IPS DF 19.7 (cell line): ENCODE measurements around the gene RUSC1.
"Not testable (repeated sequence)": the region's sequence is repeated elsewhere in the genome, so short reads cannot be mapped to it uniquely, and the experiment has no call there.

Experiments
- DNase-seq: peaks from one replicate; pipeline ENCODE4 v3.0.0-alpha.2; 2013; ENCODE audit warnings: low read depth, low spot score

RUSC1 gene, protein sequence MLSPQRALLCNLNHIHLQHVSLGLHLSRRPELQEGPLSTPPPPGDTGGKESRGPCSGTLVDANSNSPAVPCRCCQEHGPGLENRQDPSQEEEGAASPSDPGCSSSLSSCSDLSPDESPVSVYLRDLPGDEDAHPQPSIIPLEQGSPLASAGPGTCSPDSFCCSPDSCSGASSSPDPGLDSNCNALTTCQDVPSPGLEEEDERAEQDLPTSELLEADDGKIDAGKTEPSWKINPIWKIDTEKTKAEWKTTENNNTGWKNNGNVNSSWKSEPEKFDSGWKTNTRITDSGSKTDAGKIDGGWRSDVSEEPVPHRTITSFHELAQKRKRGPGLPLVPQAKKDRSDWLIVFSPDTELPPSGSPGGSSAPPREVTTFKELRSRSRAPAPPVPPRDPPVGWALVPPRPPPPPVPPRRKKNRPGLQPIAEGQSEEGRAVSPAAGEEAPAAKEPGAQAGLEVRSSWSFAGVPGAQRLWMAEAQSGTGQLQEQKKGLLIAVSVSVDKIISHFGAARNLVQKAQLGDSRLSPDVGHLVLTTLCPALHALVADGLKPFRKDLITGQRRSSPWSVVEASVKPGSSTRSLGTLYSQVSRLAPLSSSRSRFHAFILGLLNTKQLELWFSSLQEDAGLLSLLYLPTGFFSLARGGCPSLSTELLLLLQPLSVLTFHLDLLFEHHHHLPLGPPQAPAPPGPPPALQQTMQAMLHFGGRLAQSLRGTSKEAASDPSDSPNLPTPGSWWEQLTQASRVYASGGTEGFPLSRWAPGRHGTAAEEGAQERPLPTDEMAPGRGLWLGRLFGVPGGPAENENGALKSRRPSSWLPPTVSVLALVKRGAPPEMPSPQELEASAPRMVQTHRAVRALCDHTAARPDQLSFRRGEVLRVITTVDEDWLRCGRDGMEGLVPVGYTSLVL

DNA sequence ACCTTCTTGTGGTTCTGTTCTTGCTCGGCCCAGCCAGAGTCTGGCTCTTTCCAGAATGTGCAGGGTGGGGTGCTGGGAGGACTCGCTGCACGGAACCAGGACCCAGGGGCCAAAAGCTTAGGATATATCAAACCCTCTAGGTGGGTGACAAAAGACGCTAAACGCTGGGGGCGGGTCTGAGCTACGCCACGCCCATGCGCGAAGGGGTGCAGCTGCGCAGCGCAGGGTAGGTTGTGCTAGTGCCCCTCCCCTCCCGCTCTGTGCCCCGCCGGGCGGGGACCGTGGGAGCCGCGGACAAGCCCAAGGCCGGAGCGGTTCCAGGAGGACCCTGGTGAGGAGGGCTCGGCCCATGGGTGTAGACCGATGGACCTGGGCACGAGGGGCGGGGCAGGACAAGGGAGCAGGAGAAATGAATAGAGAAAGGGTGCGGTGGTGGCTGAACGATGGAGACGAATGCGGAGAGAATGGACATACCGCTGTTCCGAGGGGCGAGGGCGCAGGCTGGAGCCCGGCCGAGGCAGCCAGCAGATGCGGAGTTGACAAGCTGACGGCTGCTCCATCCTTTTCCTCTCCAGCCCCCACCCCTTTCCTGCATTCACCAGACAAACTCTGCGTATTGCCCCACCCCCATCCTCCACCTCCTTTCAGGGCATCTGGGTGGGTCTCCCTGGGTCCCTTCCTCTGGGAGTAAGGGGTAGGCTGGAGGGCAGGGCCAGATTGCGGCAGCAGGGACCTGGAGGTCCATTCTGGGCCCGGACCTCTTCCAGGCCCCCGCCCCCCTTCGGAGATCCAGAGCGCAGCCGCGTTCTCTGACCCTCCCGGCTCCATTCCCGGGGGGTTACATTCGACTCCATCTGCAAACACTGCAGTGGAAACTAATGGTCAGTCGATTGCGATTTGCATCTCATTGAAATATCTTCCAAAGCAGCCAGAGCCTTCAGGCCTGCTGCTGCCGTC lies at the start of gene RUSC1:
RUSC1 (plus strand) TSS at position 234 of the 957 bp plus-strand sequence. CDS start 880 bp downstream, outside the sequence.
- DNase-seq: no peak

- DNase-seq: no peak
These were observed 48.0 kb upstream of the RUSC1 start for GRCh38 chr1:155272466-155273342.

DNA sequence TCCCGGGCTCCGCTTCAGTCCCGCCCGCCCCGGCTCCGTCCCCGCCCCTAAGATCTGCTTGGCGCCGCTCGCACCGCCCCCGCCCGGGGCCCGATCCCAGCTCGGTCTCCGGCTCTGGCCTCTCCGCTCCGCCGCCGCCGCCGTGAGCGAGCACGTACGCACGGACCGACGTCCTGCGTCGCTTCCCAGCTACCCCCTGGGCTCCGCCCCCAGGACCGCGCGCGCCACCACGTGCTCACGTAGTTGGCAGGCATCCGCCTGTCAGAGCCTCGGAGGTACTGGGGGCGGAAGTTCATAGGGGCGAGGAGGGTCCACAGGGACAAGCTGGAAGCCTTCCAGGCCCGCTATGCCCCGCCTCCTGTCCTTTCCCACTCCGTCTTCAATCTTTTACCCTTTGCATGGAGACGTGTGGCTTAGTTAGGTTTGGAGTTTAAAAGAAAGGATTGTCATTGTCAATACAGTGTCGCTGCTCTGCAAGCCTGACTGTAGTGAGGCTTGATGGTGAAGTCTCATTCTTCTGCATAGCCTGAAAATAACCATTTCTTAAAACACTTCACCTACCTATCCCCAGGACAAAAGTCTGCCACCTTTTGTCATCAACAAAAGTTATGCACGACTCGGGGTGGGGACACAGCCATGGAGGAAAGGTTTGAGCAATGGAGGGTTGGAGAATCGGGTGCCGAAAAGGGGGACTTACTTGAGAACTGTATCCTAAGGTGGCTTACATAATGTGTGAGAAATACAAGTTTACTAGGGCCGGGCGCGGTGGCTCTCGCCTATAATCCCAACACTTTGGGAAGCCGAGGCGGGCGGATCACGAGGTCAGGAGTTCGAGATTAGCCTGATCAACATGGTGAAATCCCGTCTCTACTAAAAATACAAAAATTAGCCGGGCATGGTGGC lies 47.1 kb upstream of the RUSC1 start, which contains the start of gene CLK2:
CLK2 (minus strand) TSS at position 162 of the 903 bp plus-strand sequence. CDS start 2,527 bp downstream, outside the sequence.
- DNase-seq: peak; percentile 93

- DNase-seq: peak; percentile 93
These were observed 43.4 kb upstream of the RUSC1 start, which contains the start of gene HCN3 for GRCh38 chr1:155277070-155277901. Gene HCN3, plus strand, starts transcription at chr1:155277463. Its CDS starts 128 bp downstream, at chr1:155277591.

- peak; percentile 91 for DNase-seq
These were observed 42.6 kb upstream of the RUSC1 start for GRCh38 chr1:155277902-155278688.

- no peak for DNase-seq
These were observed 42.0 kb upstream of the RUSC1 start for GRCh38 chr1:155278689-155279160.

- no peak for DNase-seq
These were observed 41.4 kb upstream of the RUSC1 start for GRCh38 chr1:155279268-155279667.

- DNase-seq: no peak
These were observed 38.1 kb upstream of the RUSC1 start for GRCh38 chr1:155282488-155283091.

GRCh38 chr1:155284476-155284875 lies 36.2 kb upstream of the RUSC1 start:
- no peak for DNase-seq

- DNase-seq: no peak
These were observed 35.6 kb upstream of the RUSC1 start for GRCh38 chr1:155285063-155285462.

DNA sequence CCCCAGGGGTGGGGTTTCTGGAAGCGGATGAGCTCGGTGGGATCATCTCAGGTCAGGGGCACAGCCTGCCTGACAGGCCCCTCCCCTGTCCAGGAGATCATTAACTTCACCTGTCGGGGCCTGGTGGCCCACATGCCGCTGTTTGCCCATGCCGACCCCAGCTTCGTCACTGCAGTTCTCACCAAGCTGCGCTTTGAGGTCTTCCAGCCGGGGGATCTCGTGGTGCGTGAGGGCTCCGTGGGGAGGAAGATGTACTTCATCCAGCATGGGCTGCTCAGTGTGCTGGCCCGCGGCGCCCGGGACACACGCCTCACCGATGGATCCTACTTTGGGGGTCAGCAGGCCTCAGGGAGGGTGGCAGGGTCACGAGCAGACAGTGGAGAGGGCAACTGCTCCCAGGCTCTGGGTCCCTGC lies 35.1 kb upstream of the RUSC1 start:
- DNase-seq: no peak

- no peak for DNase-seq
These were observed 34.1 kb upstream of the RUSC1 start for GRCh38 chr1:155286544-155286943.

GRCh38 chr1:155287987-155288543 lies 32.6 kb upstream of the RUSC1 start:
- DNase-seq: no peak

- DNase-seq: not testable (repeated sequence)
These were observed 29.7 kb upstream of the RUSC1 start for GRCh38 chr1:155291006-155291405.

DNA sequence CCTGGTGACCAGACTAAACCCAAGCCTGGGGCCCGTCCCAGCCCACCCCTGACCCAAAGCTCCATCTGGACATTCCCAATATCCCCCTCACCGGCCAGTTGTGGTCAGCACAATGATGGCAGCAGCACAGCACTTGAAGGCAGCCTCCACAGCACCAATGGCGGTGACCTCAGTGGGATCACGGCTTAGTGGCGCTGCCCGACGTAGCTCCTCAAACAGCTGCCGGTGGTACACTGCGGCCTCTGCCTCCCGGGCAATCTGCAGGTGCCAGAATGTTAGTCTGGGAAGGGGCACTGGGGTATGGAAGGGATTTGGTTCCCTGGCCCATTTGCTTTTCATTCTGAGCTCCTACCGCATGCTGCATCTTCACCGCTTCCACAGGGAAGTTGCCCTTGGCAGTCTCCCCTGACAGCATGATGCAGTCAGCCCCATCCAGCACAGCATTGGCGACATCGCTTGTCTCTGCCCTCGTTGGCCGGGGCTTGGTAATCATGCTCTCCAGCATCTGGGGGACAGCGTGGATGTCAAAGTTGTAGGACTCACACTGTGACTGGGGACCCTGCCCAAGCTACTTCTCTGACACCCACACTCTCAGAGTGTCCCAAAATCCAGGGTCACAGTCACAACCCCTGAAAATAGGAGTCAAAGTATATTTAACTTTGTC lies 27.5 kb upstream of the RUSC1 start:
- DNase-seq: no peak
